Trophoblast cell (in vitro differentiated cells and primary cell): Measurements from ENCODE around the gene PIP5K1B.
A peak's percentile ranks its signal among the peaks of the same experiment; 100 is the strongest.

Source experiments
- DNase-seq, 2 donors: peaks; one replicate each; pipeline ENCODE4 v3.0.0-alpha.2; 2016
- H2AFZ ChIP-seq: 2 replicates; pipeline ENCODE4 v1.6.1; 2013; ENCODE audit warnings: low read length, moderate library complexity, mild to moderate bottlenecking; ENCODE audit not compliant: insufficient read depth, poor library complexity
- H2AK5ac ChIP-seq: 2 replicates; pipeline ENCODE4 v1.6.1; 2013; ENCODE audit warnings: mild to moderate bottlenecking, low read length
- H2BK120ac ChIP-seq: 2 replicates; pipeline ENCODE4 v1.6.1; 2013; ENCODE audit warnings: low read length, mild to moderate bottlenecking, moderate library complexity; ENCODE audit not compliant: insufficient read depth, poor library complexity
- H2BK12ac ChIP-seq: 2 replicates; pipeline ENCODE4 v1.6.1; 2013; ENCODE audit warnings: mild to moderate bottlenecking, low read length, moderate library complexity
- H2BK5ac ChIP-seq: 2 replicates; pipeline ENCODE4 v1.6.1; 2013; ENCODE audit warnings: low read length, low read depth, moderate library complexity, mild to moderate bottlenecking; ENCODE audit not compliant: poor library complexity
- H3K14ac ChIP-seq: 2 replicates; pipeline ENCODE4 v1.6.1; 2013; ENCODE audit warnings: mild to moderate bottlenecking, low read length
- H3K18ac ChIP-seq: 2 replicates; pipeline ENCODE4 v1.6.1; 2013; ENCODE audit warnings: mild to moderate bottlenecking, low read length
- H3K23ac ChIP-seq: 2 replicates; pipeline ENCODE4 v1.6.1; 2013; ENCODE audit warnings: low read length
- H3K27ac ChIP-seq: 2 replicates; pipeline ENCODE4 v1.5.1; 2013; ENCODE audit warnings: low read depth, mild to moderate bottlenecking, inconsistent platforms, low read length, moderate library complexity
- H3K27me3 ChIP-seq: 2 replicates; pipeline ENCODE4 v1.6.1; 2013; ENCODE audit warnings: inconsistent platforms, mild to moderate bottlenecking, low read length, moderate library complexity; ENCODE audit not compliant: insufficient read depth
- H3K36me3 ChIP-seq, 2 experiments: 1 replicate in 1 of 2; 2 replicates in 1 of 2; pipeline ENCODE4 v1.6.1; 2013; ENCODE audit warnings: low read length in 2 of 2, mild to moderate bottlenecking in 2 of 2, moderate library complexity in 1 of 2; ENCODE audit not compliant: insufficient read depth in 2 of 2, control insufficient read depth in 1 of 2
- H3K4ac ChIP-seq: 2 replicates; pipeline ENCODE4 v1.6.1; 2013; ENCODE audit warnings: low read depth, mild to moderate bottlenecking, low read length, moderate library complexity
- H3K4me1 ChIP-seq, 2 experiments: 1 replicate in 1 of 2; 2 replicates in 1 of 2; pipeline ENCODE4 v1.6.1; 2013; ENCODE audit warnings: low read length in 2 of 2, mild to moderate bottlenecking in 2 of 2, moderate library complexity in 1 of 2; ENCODE audit not compliant: insufficient read depth in 2 of 2, control insufficient read depth in 1 of 2
- H3K4me2 ChIP-seq: 2 replicates; pipeline ENCODE4 v1.6.1; 2013; ENCODE audit warnings: inconsistent platforms, mild to moderate bottlenecking, low read length, moderate library complexity
- H3K4me3 ChIP-seq: 2 replicates; pipeline ENCODE4 v1.5.1; 2013; ENCODE audit warnings: mild to moderate bottlenecking, low read depth, low read length, inconsistent platforms
- H3K79me1 ChIP-seq: one replicate; pipeline ENCODE4 v1.6.1; 2013; ENCODE audit warnings: low read length
- H3K79me2 ChIP-seq: 2 replicates; pipeline ENCODE4 v1.6.1; 2013; ENCODE audit warnings: low read length, mild to moderate bottlenecking; ENCODE audit not compliant: control insufficient read depth, insufficient read depth, poor library complexity
- H3K9ac ChIP-seq: 2 replicates; pipeline ENCODE4 v1.6.1; 2013; ENCODE audit warnings: mild to moderate bottlenecking, low read length
- H3K9me3 ChIP-seq: 2 replicates; pipeline ENCODE4 v1.6.1; 2013; ENCODE audit warnings: low read depth, mild to moderate bottlenecking, control low read depth, inconsistent platforms, low read length; ENCODE audit not compliant: insufficient read depth
- H4K12ac ChIP-seq: 2 replicates; pipeline ENCODE4 v1.6.1; 2013; ENCODE audit warnings: low read depth, mild to moderate bottlenecking, low read length, moderate library complexity
- H4K8ac ChIP-seq: 2 replicates; pipeline ENCODE4 v1.6.1; 2013; ENCODE audit warnings: low read depth, mild to moderate bottlenecking, low read length, moderate library complexity
- H4K91ac ChIP-seq: one replicate; pipeline ENCODE4 v1.6.1; 2013; ENCODE audit warnings: low read depth, mild to moderate bottlenecking, low read length, moderate library complexity
- WGBS: extraction: QIAGEN DNeasy Blood & Tissue Kit; methylation state at CpG from one replicate; pipeline ENCODE4 v1.1.7; 2013; ENCODE audit warnings: missing lambda C conversion rate; ENCODE audit not compliant: insufficient read length, insufficient coverage; ENCODE audit errors: extremely low coverage; 5-methylcytosine and 5-hydroxymethylcytosine counted together

Gene PIP5K1B

GRCh38 chr9:68802525-68803015, 97.5 kb downstream of the PIP5K1B start:
- no peak overlapping the region for H3K18ac ChIP-seq
- H4K12ac ChIP-seq, result no peak overlapping the region
- no peak overlapping the region for H3K9ac ChIP-seq
- H3K23ac ChIP-seq, result no peak overlapping the region
- no peak overlapping the region for H3K4me3 ChIP-seq
- no peak overlapping the region for H2AFZ ChIP-seq
- H2BK120ac ChIP-seq, result no peak overlapping the region
- no peak overlapping the region for H3K14ac ChIP-seq
- WGBS, result no CpG with 5 or more reads among the region's 6 CpGs
- H2BK5ac ChIP-seq, result no peak overlapping the region
- no peak overlapping the region for H4K91ac ChIP-seq
- H3K4ac ChIP-seq, result no peak overlapping the region
- H3K79me1 ChIP-seq, result peaks cover 2% of the 10 kb centered on the region
- H3K27ac ChIP-seq, result no peak overlapping the region
- H3K9me3 ChIP-seq, result peaks cover 1% of the 10 kb centered on the region
- DNase-seq, result no peak
- no peaks in the 10 kb centered on the region for H3K79me2 ChIP-seq
- H3K36me3 ChIP-seq, result no peaks in the 10 kb centered on the region
- H3K27me3 ChIP-seq, result no peaks in the 10 kb centered on the region
- no peak overlapping the region for H3K4me2 ChIP-seq
- H3K4me1 ChIP-seq, result peaks cover 7 to 10% of the 10 kb centered on the region in 2 experiments
- no peak overlapping the region for H2BK12ac ChIP-seq
- no peak overlapping the region for H4K8ac ChIP-seq
- H2AK5ac ChIP-seq, result no peak overlapping the region

- H3K4me2 ChIP-seq, result no peak overlapping the region
- no peak overlapping the region for H3K9ac ChIP-seq
- no peak overlapping the region for H3K27ac ChIP-seq
- H2AK5ac ChIP-seq, result peak overlapping the region; percentile 12
- no peak overlapping the region for H3K4me3 ChIP-seq
- peaks cover 1% of the 10 kb centered on the region for H3K9me3 ChIP-seq
- H4K8ac ChIP-seq, result no peak overlapping the region
- WGBS, result no CpG with 5 or more reads among the region's 11 CpGs
- peak overlapping the region; percentile 44 for H3K18ac ChIP-seq
- H3K14ac ChIP-seq, result no peak overlapping the region
- no peak overlapping the region for H4K91ac ChIP-seq
- no peak overlapping the region for H2BK12ac ChIP-seq
- H3K4ac ChIP-seq, result no peak overlapping the region
- no peaks in the 10 kb centered on the region for H3K79me2 ChIP-seq
- no peak overlapping the region for H2AFZ ChIP-seq
- peaks cover 7 to 10% of the 10 kb centered on the region in 2 experiments for H3K4me1 ChIP-seq
- DNase-seq, result no peak
- no peak overlapping the region for H4K12ac ChIP-seq
- H3K36me3 ChIP-seq, result no peaks in the 10 kb centered on the region
- H3K27me3 ChIP-seq, result no peaks in the 10 kb centered on the region
- peaks cover 2% of the 10 kb centered on the region for H3K79me1 ChIP-seq
- no peak overlapping the region for H2BK120ac ChIP-seq
- H3K23ac ChIP-seq, result no peak overlapping the region
- no peak overlapping the region for H2BK5ac ChIP-seq
Observed at GRCh38 chr9:68804911-68805889, 100.2 kb downstream of the PIP5K1B start.

GRCh38 chr9:68805890-68806517, 101.0 kb downstream of the PIP5K1B start:
- Histone ChIP-seq H3K4me2 (no peak overlapping the region), H3K4me3 (no peak overlapping the region)
- WGBS, result no CpG with 5 or more reads among the region's 3 CpGs

GRCh38 chr9:68808338-68808890, 103.4 kb downstream of the PIP5K1B start:
- Histone ChIP-seq H3K9me3 (peaks cover 1% of the 10 kb centered on the region), H2BK5ac (no peak overlapping the region), H3K4me3 (no peak overlapping the region), H3K79me1 (no peaks in the 10 kb centered on the region), H3K4ac (no peak overlapping the region), H2AK5ac (no peak overlapping the region), H3K9ac (no peak overlapping the region), H4K8ac (no peak overlapping the region), H3K4me1 (peaks cover 7 to 8% of the 10 kb centered on the region in 2 experiments), H3K27me3 (no peaks in the 10 kb centered on the region), H2BK120ac (no peak overlapping the region), H3K27ac (no peak overlapping the region), H3K36me3 (no peaks in the 10 kb centered on the region), H3K23ac (no peak overlapping the region), H2BK12ac (no peak overlapping the region), H3K14ac (no peak overlapping the region), H3K4me2 (no peak overlapping the region), H4K91ac (no peak overlapping the region), H3K79me2 (no peaks in the 10 kb centered on the region), H2AFZ (no peak overlapping the region), H4K12ac (no peak overlapping the region), H3K18ac (no peak overlapping the region)
- no peak for DNase-seq
- WGBS, result no CpG with 5 or more reads among the region's 6 CpGs

More at GRCh38 chr9:68805890-68806517, 101.0 kb downstream of the PIP5K1B start:
- Histone ChIP-seq H2BK120ac (no peak overlapping the region), H2BK5ac (no peak overlapping the region), H3K23ac (no peak overlapping the region), H2BK12ac (no peak overlapping the region), H2AFZ (no peak overlapping the region), H3K4me1 (peaks cover 7 to 10% of the 10 kb centered on the region in 2 experiments), H4K91ac (no peak overlapping the region), H3K18ac (no peak overlapping the region), H3K4ac (no peak overlapping the region), H3K36me3 (no peaks in the 10 kb centered on the region), H3K9ac (no peak overlapping the region), H3K27me3 (no peaks in the 10 kb centered on the region), H3K14ac (no peak overlapping the region), H3K79me1 (peaks cover 2% of the 10 kb centered on the region), H2AK5ac (no peak overlapping the region), H3K9me3 (peaks cover 1% of the 10 kb centered on the region), H3K27ac (no peak overlapping the region), H4K12ac (no peak overlapping the region), H3K79me2 (no peaks in the 10 kb centered on the region), H4K8ac (no peak overlapping the region)
- peak in 1 of 2 donors; percentile 29 for DNase-seq
